H9 (cell line): ENCODE measurements around the gene FILIP1. TPM values are rescaled to one million over a fixed set of nuclear protein-coding genes. Genes with fewer than 3 reads are reported as not detected.

Experiments
- DNase-seq: peaks from one replicate; pipeline ENCODE4 v3.0.0-alpha.2; 2017
- H2AFZ ChIP-seq: one replicate; pipeline ENCODE4 v1.6.1; 2013; ENCODE audit warnings: mild to moderate bottlenecking, low read length, control low read depth, moderate library complexity
- H2AK5ac ChIP-seq: 2 replicates; pipeline ENCODE4 v1.6.1; 2013; ENCODE audit warnings: low read length, control low read depth, mixed read lengths; ENCODE audit not compliant: insufficient read length
- H2BK120ac ChIP-seq: one replicate; pipeline ENCODE4 v1.6.1; 2013; ENCODE audit warnings: low read depth, mild to moderate bottlenecking, low read length, control low read depth, inconsistent platforms; ENCODE audit not compliant: poor library complexity, severe bottlenecking
- H2BK12ac ChIP-seq: 2 replicates; pipeline ENCODE4 v1.6.1; 2013; ENCODE audit warnings: low read length, control low read depth, mixed read lengths, low read depth; ENCODE audit not compliant: insufficient read length
- H2BK15ac ChIP-seq: 2 replicates; pipeline ENCODE4 v1.6.1; 2013; ENCODE audit warnings: low read depth, low read length, control low read depth
- H2BK20ac ChIP-seq: one replicate; pipeline ENCODE4 v1.6.1; 2013; ENCODE audit warnings: low read depth, mild to moderate bottlenecking, low read length, control low read depth, inconsistent platforms; ENCODE audit not compliant: poor library complexity, severe bottlenecking
- H2BK5ac ChIP-seq: 2 replicates; pipeline ENCODE4 v1.6.1; 2013; ENCODE audit warnings: low read length, control low read depth, mixed read lengths; ENCODE audit not compliant: insufficient read length
- H3K14ac ChIP-seq: 2 replicates; pipeline ENCODE4 v1.6.1; 2013; ENCODE audit warnings: low read length, control low read depth; ENCODE audit not compliant: insufficient read depth
- H3K18ac ChIP-seq: 2 replicates; pipeline ENCODE4 v1.6.1; 2013; ENCODE audit warnings: low read depth, mild to moderate bottlenecking, mixed read lengths, low read length, control low read depth; ENCODE audit not compliant: insufficient read length
- H3K23ac ChIP-seq: 2 replicates; pipeline ENCODE4 v1.6.1; 2013; ENCODE audit warnings: low read length, control low read depth, mixed read lengths, low read depth; ENCODE audit not compliant: insufficient read length
- H3K23me2 ChIP-seq: 2 replicates; pipeline ENCODE4 v1.6.1; 2013; ENCODE audit warnings: low read depth, mild to moderate bottlenecking, mixed read lengths, low read length, control low read depth; ENCODE audit not compliant: insufficient read length, poor library complexity, severe bottlenecking
- H3K27ac ChIP-seq: 2 replicates; pipeline ENCODE4 v1.5.1; 2013; ENCODE audit warnings: low read length, control low read depth, mixed read lengths, low read depth; ENCODE audit not compliant: insufficient read length
- H3K27me3 ChIP-seq: 2 replicates; pipeline ENCODE4 v1.6.1; 2013; ENCODE audit warnings: low read length, control low read depth, inconsistent platforms; ENCODE audit not compliant: insufficient read depth
- H3K4ac ChIP-seq: 2 replicates; pipeline ENCODE4 v1.6.1; 2013; ENCODE audit warnings: low read depth, mild to moderate bottlenecking, control low read depth, inconsistent platforms, low read length, moderate library complexity
- H3K4me1 ChIP-seq: 2 replicates; pipeline ENCODE4 v1.6.1; 2013; ENCODE audit warnings: low read length, control low read depth, inconsistent platforms; ENCODE audit not compliant: insufficient read depth
- H3K4me2 ChIP-seq: 2 replicates; pipeline ENCODE4 v1.6.1; 2013; ENCODE audit warnings: low read length, control low read depth, mixed read lengths; ENCODE audit not compliant: insufficient read length, insufficient read depth
- H3K56ac ChIP-seq: 2 replicates; pipeline ENCODE4 v1.6.1; 2013; ENCODE audit warnings: low read depth, mild to moderate bottlenecking, mixed read lengths, low read length, control low read depth; ENCODE audit not compliant: insufficient read length
- H3K79me1 ChIP-seq: 2 replicates; pipeline ENCODE4 v1.6.1; 2013; ENCODE audit warnings: low read depth, mild to moderate bottlenecking, moderate library complexity, low read length, control low read depth, inconsistent platforms; ENCODE audit not compliant: insufficient read depth, poor library complexity, severe bottlenecking
- H3K79me2 ChIP-seq: 2 replicates; pipeline ENCODE4 v1.6.1; 2013; ENCODE audit warnings: low read length, control low read depth, inconsistent platforms; ENCODE audit not compliant: insufficient read depth
- H3K9ac ChIP-seq: 2 replicates; pipeline ENCODE4 v1.6.1; 2013; ENCODE audit warnings: low read length, control low read depth, mixed read lengths; ENCODE audit not compliant: insufficient read length; ENCODE audit errors: extremely low read depth
- H3K9me3 ChIP-seq: one replicate; pipeline ENCODE4 v1.6.1; 2013; ENCODE audit warnings: low read depth, low read length, inconsistent platforms; ENCODE audit not compliant: control insufficient read depth
- H3T11ph ChIP-seq: one replicate; pipeline ENCODE4 v1.6.1; 2013; ENCODE audit warnings: mild to moderate bottlenecking, low read length, control low read depth, inconsistent platforms
- H4K20me1 ChIP-seq: one replicate; pipeline ENCODE4 v1.6.1; 2013; ENCODE audit not compliant: control insufficient read depth, insufficient read length, insufficient read depth
- H4K5ac ChIP-seq: 2 replicates; pipeline ENCODE4 v1.6.1; 2013; ENCODE audit warnings: low read depth, mild to moderate bottlenecking, mixed read lengths, low read length, control low read depth; ENCODE audit not compliant: insufficient read length
- H4K8ac ChIP-seq: replicated peaks from 2 replicates; pipeline ENCODE4 v1.6.1; 2013; ENCODE audit warnings: low read length, control low read depth, mixed read lengths, low read depth; ENCODE audit not compliant: insufficient read length
- H4K91ac ChIP-seq: 2 replicates; pipeline ENCODE4 v1.6.1; 2013; ENCODE audit warnings: low read depth, mild to moderate bottlenecking, moderate library complexity, mixed read lengths, low read length, control low read depth; ENCODE audit not compliant: insufficient read length
- H3K27ac Mint-ChIP-seq, 3 experiments: 2 replicates in 2 of 3; 3 replicates in 1 of 3; pipeline ENCODE4 v1.8.0; 2020 to 2021; ENCODE audit warnings: mixed read lengths in 3 of 3, mild to moderate bottlenecking in 1 of 3, moderate library complexity in 1 of 3
- H3K27me3 Mint-ChIP-seq: 2 replicates; pipeline ENCODE4 v1.8.0; 2021; ENCODE audit warnings: low read depth, mild to moderate bottlenecking, moderate library complexity, mixed read lengths
- H3K36me3 Mint-ChIP-seq, 3 experiments: 2 replicates in 2 of 3; 3 replicates in 1 of 3; pipeline ENCODE4 v1.8.0; 2020 to 2021; ENCODE audit warnings: low read depth in 3 of 3, mixed read lengths in 3 of 3; ENCODE audit not compliant: insufficient read depth in 1 of 3
- H3K4me1 Mint-ChIP-seq, 2 experiments: 2 replicates each; pipeline ENCODE4 v1.8.0; 2020; ENCODE audit warnings: mixed read lengths in 2 of 2
- H3K4me3 Mint-ChIP-seq, 2 experiments: 2 replicates in 1 of 2; 3 replicates in 1 of 2; pipeline ENCODE4 v1.8.0; 2020 to 2021; ENCODE audit warnings: mild to moderate bottlenecking in 2 of 2, mixed read lengths in 2 of 2, moderate library complexity in 1 of 2
- H3K9me3 Mint-ChIP-seq, 2 experiments: 2 replicates in 1 of 2; 3 replicates in 1 of 2; pipeline ENCODE4 v1.8.0; 2020; ENCODE audit warnings: mild to moderate bottlenecking in 2 of 2, mixed read lengths in 2 of 2, moderate library complexity in 1 of 2
- CTCF ChIP-seq: fragments of 200-600 bp; sonication (generic); conservative IDR thresholded peaks from 3 replicates; pipeline ENCODE4 v1.8.0; 2021; ENCODE audit warnings: antibody characterized with exemption, mild to moderate bottlenecking
- WGBS: extraction: QIAGEN DNeasy Blood & Tissue Kit; methylation state at CpG from one replicate; pipeline ENCODE4 v1.1.7; 2013; ENCODE audit warnings: missing lambda C conversion rate, low lambda C conversion rate, mixed read lengths; ENCODE audit not compliant: insufficient read length; ENCODE audit errors: extremely low coverage; 5-methylcytosine and 5-hydroxymethylcytosine counted together
- total RNA-seq: library from RNA; stranded (reverse); gene quantifications from 2 replicates; pipeline ENCODE4 v1.2.1, GENCODE V29; 2021

Gene FILIP1
- total RNA-seq, 1 experiment from 2014 or later = 10.5 TPM

- Histone ChIP-seq H2BK20ac (no peak overlapping the region), H3K9ac (no peak overlapping the region), H2BK12ac (no peak overlapping the region), H4K8ac (no peak overlapping the region), H3K9me3 (no peaks in the 10 kb centered on the region), H3K27ac (no peak overlapping the region), H3K4ac (no peak overlapping the region), H3K4me1 (no peaks in the 10 kb centered on the region), H4K5ac (no peak overlapping the region), H3K23me2 (no peaks in the 10 kb centered on the region), H2BK120ac (no peak overlapping the region), H3T11ph (no peak overlapping the region), H3K18ac (no peak overlapping the region), H3K14ac (no peak overlapping the region), H4K91ac (no peak overlapping the region), H3K27me3 (no peaks in the 10 kb centered on the region), H4K20me1 (no peaks in the 10 kb centered on the region), H2BK5ac (no peak overlapping the region), H3K79me1 (no peaks in the 10 kb centered on the region), H2AK5ac (no peak overlapping the region), H3K79me2 (no peaks in the 10 kb centered on the region), H3K4me2 (no peak overlapping the region), H3K56ac (no peak overlapping the region), H2BK15ac (no peak overlapping the region), H3K23ac (no peak overlapping the region), H2AFZ (no peak overlapping the region)
- DNase-seq = no peak
- Mint-ChIP-seq H3K4me3 (no peak overlapping the region), H3K9me3 (peaks cover 0 to 1% of the 10 kb centered on the region in 2 experiments; a peak in 2 of 5 replicates), H3K4me1 (peaks cover 6 to 9% of the 10 kb centered on the region in 2 experiments), H3K27ac (no peak overlapping the region), H3K36me3 (peaks cover 0 to 4% (median 0%) of the 10 kb centered on the region in 3 experiments; a peak in 2 of 7 replicates), H3K27me3 (no peaks in the 10 kb centered on the region; the same call in 1 of the 2 replicates)
- no CpG with 5 or more reads among the region's 4 CpGs for WGBS
- TF ChIP-seq CTCF = no peak
These were observed 68.7 kb downstream of the FILIP1 start for GRCh38 chr6:75424618-75425548.
